Lung (tissue), 12 donors: ENCODE results near the gene EDEM3. TPM values are rescaled to one million over a fixed set of nuclear protein-coding genes. Genes with fewer than 3 reads are reported as not detected.

Experiments
- ATAC-seq: fragments of 200-7000 bp; cut with Tn5 transposase; one replicate; pipeline ENCODE4 v1.9.1; 2020; ENCODE audit warnings: moderate number of reproducible peaks; ENCODE audit not compliant: insufficient read depth, low FRiP score
- DNase-seq, 3 donors: peaks; one replicate each; pipeline ENCODE4 v3.0.0-alpha.2; 2013 to 2017
- H3K27ac ChIP-seq, 2 donors: one replicate each; pipeline ENCODE4 v1.5.1; 2013; ENCODE audit warnings: mild to moderate bottlenecking in 2 of 2, moderate library complexity in 2 of 2, control low read depth in 1 of 2, inconsistent platforms in 1 of 2, low read depth in 1 of 2, low read length in 1 of 2
- H3K27me3 ChIP-seq, 3 donors: one replicate each; pipeline ENCODE4 v1.5.1; 2013; ENCODE audit warnings: low read length in 2 of 3; ENCODE audit not compliant: control insufficient read depth in 3 of 3, insufficient read depth in 3 of 3
- H3K36me3 ChIP-seq, 4 donors: one replicate each; pipeline ENCODE4 v1.5.1; 2013; ENCODE audit warnings: low read length in 4 of 4, mild to moderate bottlenecking in 1 of 4, moderate library complexity in 1 of 4; ENCODE audit not compliant: control insufficient read depth in 4 of 4, insufficient read depth in 4 of 4
- H3K4me1 ChIP-seq, 5 donors: one replicate each; pipeline ENCODE4 v1.5.1; 2013; ENCODE audit warnings: low read length in 5 of 5, mild to moderate bottlenecking in 2 of 5, moderate library complexity in 1 of 5; ENCODE audit not compliant: control insufficient read depth in 5 of 5, insufficient read depth in 5 of 5
- H3K4me3 ChIP-seq: one replicate; pipeline ENCODE4 v1.5.1; 2013; ENCODE audit warnings: mild to moderate bottlenecking, control low read depth, moderate library complexity
- H3K9ac ChIP-seq, 2 donors: one replicate each; pipeline ENCODE4 v1.5.1; 2013; ENCODE audit warnings: low read length in 2 of 2, control low read depth in 1 of 2; ENCODE audit not compliant: insufficient read depth in 1 of 2
- H3K9me3 ChIP-seq, 4 donors: one replicate each; pipeline ENCODE4 v1.5.1; 2013; ENCODE audit warnings: low read length in 3 of 4, mild to moderate bottlenecking in 1 of 4, moderate library complexity in 1 of 4; ENCODE audit not compliant: control insufficient read depth in 4 of 4, insufficient read depth in 3 of 4
- CTCF ChIP-seq: IDR thresholded peaks from 2 replicates; pipeline ENCODE4 v1.5.1; 2012; ENCODE audit warnings: mild to moderate bottlenecking; ENCODE audit errors: control extremely low read depth, extremely low read depth
- WGBS, 2 donors: extraction: QIAGEN DNeasy Blood & Tissue Kit; methylation state at CpG; one replicate each; pipeline ENCODE4 v1.1.7; 2013; 5-methylcytosine and 5-hydroxymethylcytosine counted together
- polyA plus RNA-seq, 2 donors: library from polyadenylated mRNA; stranded (reverse); fragments of 200-250 nt; gene quantifications; one replicate each; pipeline ENCODE4 v1.2.1, GENCODE V29; 2013
- total RNA-seq, 2 donors: library from RNA; depleted of rRNA in 1 of 2; stranded (reverse); fragments of >200 nt in 1 of 2; gene quantifications; one replicate each; pipeline ENCODE4 v1.2.1, GENCODE V29; 2014 to 2021
- donor health status: control.
- donor health status: control.
- donor health status: Bipolar disorder and iron deficiency.
- donor health status: healthy.
- donor health status: DM: yes; HTN: yes; CAD: no.

The EDEM3 gene
- total and polyA plus RNA-seq, 4 donors, result 12.2 to 54.9 (median 21.1) TPM

- no peak for DNase-seq
- Histone ChIP-seq H3K4me3 (no peak overlapping the region), H3K27me3 (peaks cover 0 to 2% (median 0%) of the 10 kb centered on the region in 3 donors), H3K9me3 (no peaks in the 10 kb centered on the region), H3K9ac (no peak overlapping the region), H3K4me1 (no peaks in the 10 kb centered on the region), H3K27ac (no peak overlapping the region), H3K36me3 (no peaks in the 10 kb centered on the region)
- no peak for ATAC-seq
- 72 to 89% methylated on average over 4 of the region's 4 CpGs for WGBS, 2 donors
- no peak for TF ChIP-seq CTCF
Observed at GRCh38 chr1:184770181-184770979, 15.7 kb upstream of the EDEM3 start.

GRCh38 chr1:184769241-184769640 is 14.6 kb upstream of the EDEM3 start:
- no peak for DNase-seq
- WGBS, 2 donors, result 69 to 70% methylated on average over 2 of the region's 2 CpGs

GRCh38 chr1:184768467-184768866 is 13.8 kb upstream of the EDEM3 start:
- H3K36me3 ChIP-seq, result no peaks in the 10 kb centered on the region
- 73 to 88% methylated on average over 2 of the region's 2 CpGs for WGBS, 2 donors
- no peak overlapping the region for H3K4me3 ChIP-seq
- H3K27me3 ChIP-seq, result peaks cover 0 to 2% (median 0%) of the 10 kb centered on the region in 3 donors
- H3K9ac ChIP-seq, result no peak overlapping the region
- no peak for TF ChIP-seq CTCF
- DNase-seq (no peak), ATAC-seq (no peak)
- H3K9me3 ChIP-seq, result no peaks in the 10 kb centered on the region
- H3K4me1 ChIP-seq, result no peaks in the 10 kb centered on the region
- H3K27ac ChIP-seq, result no peak overlapping the region

More at GRCh38 chr1:184769241-184769640, 14.6 kb upstream of the EDEM3 start:
- H3K4me1 ChIP-seq, result no peaks in the 10 kb centered on the region
- no peak overlapping the region for H3K9ac ChIP-seq
- H3K9me3 ChIP-seq, result no peaks in the 10 kb centered on the region
- H3K27me3 ChIP-seq, result peaks cover 0 to 2% (median 0%) of the 10 kb centered on the region in 3 donors
- H3K27ac ChIP-seq, result no peak overlapping the region
- ATAC-seq, result no peak
- H3K4me3 ChIP-seq, result no peak overlapping the region
- no peaks in the 10 kb centered on the region for H3K36me3 ChIP-seq
- no peak for TF ChIP-seq CTCF

GRCh38 chr1:184767591-184767990 is 12.9 kb upstream of the EDEM3 start:
- no peaks in the 10 kb centered on the region for H3K36me3 ChIP-seq
- H3K4me3 ChIP-seq, result no peak overlapping the region
- H3K9ac ChIP-seq, result no peak overlapping the region
- no peak overlapping the region for H3K27ac ChIP-seq
- H3K4me1 ChIP-seq, result no peaks in the 10 kb centered on the region
- H3K9me3 ChIP-seq, result no peaks in the 10 kb centered on the region
- ATAC-seq, result no peak
- 93 to 95% methylated on average over 5 of the region's 5 CpGs for WGBS, 2 donors
- TF ChIP-seq CTCF, result no peak
- DNase-seq, result no peak
- H3K27me3 ChIP-seq, result peaks cover 0 to 2% (median 0%) of the 10 kb centered on the region in 3 donors
